GM12873 (cell line): ENCODE results near the gene TRPM3.

Source experiments
- CTCF ChIP-seq: IDR thresholded peaks from 2 replicates; pipeline ENCODE4 v1.5.1; 2012; ENCODE audit warnings: low read depth, mild to moderate bottlenecking, moderate library complexity, low read length, control low read depth; ENCODE audit not compliant: insufficient read depth; ENCODE audit errors: missing control alignments

TRPM3 gene

DNA sequence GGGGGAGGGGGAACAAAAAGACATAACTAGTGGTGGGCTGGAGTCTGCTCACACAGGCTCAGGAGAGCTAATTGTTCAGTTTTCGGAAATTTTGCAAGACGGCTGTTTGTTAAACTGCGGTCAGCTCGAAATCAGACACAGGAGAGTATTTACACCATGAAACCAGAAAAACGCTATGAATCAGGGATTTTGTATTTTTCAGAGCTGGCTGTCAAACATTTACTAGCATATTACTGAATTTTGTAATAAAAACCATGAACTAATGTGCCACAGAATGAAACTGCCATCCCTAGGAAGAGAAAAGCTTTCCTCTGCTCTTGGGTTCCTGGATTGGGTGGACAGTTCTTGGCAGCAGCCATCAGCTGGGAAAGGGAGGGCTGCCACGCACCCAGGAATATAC lies 45.3 kb downstream of the TRPM3 start:
- TF ChIP-seq CTCF: no peak

DNA sequence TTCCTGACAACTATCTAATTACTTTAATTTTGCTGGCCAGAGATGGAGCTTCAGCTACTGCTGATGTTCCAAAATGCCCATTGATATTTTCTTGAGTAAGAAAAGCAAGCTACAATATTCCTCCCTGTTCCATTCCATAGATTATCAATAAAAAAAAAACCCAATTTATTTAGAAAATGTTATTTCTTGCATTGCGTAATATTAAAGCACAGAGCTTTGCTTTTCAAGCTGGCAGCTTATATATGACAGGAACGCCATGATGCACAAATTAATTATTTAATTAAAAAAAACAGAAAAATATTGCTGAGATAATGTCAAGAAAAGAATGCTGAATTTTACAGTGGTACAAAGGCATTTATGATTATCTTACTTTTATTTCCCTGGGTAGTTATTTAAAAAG lies 47.9 kb downstream of the TRPM3 start:
- no peak for TF ChIP-seq CTCF

GRCh38 chr9:71072587-71072986 lies 48.8 kb downstream of the TRPM3 start:
- TF ChIP-seq CTCF: no peak

DNA sequence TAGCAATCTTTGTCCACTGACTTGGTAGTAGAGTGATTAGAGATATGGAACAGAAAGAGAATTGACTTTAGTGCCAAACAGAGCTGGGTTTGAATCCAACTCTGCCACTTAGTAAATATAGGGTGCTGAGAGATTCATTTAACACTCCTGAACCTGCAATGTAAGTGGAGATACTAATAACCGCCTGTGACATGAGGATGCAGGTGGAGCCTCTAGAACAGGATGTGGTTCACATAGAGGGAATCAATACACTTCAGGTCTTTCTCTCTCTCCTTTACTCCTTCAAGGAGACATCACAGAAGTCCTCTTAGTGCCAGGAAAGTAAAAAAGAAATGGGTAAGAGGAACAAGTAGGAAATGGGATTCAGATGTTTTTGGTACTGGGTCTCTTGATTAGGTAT lies 49.8 kb downstream of the TRPM3 start:
- TF ChIP-seq CTCF: no peak

- no peak for TF ChIP-seq CTCF
These were observed 62.8 kb downstream of the TRPM3 start for GRCh38 chr9:71058660-71059059.

GRCh38 chr9:71052287-71052686 lies 69.1 kb downstream of the TRPM3 start:
- TF ChIP-seq CTCF: no peak

DNA sequence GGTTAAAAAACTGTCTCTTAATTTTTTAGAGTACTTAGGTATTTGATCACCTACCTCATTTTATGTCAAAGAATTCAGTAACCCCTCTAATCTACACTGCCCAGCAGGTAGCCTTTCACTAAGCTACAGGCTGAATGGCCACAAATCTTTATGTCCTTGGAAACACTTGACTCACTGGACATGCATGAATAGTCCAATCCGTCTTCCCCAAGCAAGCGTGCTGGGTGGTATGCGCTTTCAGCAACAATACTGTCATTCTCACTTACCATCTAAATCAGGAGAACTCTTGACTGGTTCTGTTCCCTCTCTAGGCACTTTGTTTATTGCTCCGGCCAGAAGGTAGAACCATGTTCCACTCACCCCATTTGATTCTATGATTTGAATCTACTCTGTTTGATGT lies 73.1 kb downstream of the TRPM3 start:
- TF ChIP-seq CTCF: no peak
